ENCODE measurements around the gene DDHD1. TPM values are rescaled to one million over a fixed set of nuclear protein-coding genes. Genes with fewer than 3 reads are reported as not detected.

The DDHD1 gene
- total RNA-seq, 1 donor from 2014 or later = 6.7 TPM

DNA sequence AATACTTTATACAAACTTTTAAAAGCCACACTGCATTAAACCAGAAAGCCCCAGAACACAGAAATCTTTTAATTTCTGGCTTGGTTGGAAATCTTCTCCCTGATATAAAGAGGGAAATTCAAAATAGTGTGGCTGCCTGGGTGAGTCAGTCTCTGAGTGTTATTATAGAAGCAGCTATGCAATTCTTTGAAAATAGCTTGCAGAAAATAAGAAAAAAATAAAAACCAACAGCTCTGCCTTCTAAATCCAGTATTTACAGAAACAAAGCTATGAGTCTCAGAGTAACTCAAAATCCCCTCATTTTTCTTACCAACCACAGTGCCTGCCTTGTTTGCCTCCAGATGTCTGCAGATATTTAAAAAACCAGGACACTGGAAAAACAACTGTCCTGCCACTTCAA, 133.7 kb downstream of the DDHD1 start:
- H3K27me3 ChIP-seq (ENCODE audit: low read depth) = no peaks in the 10 kb centered on the region
- no peaks in the 10 kb centered on the region for H3K36me3 ChIP-seq
- intact Hi-C loops (cut with micrococcal nuclease) = no loop called here
- DNase-seq = no peak
- no peak overlapping the region for H3K4me3 ChIP-seq
- TF ChIP-seq, protein P1, sequence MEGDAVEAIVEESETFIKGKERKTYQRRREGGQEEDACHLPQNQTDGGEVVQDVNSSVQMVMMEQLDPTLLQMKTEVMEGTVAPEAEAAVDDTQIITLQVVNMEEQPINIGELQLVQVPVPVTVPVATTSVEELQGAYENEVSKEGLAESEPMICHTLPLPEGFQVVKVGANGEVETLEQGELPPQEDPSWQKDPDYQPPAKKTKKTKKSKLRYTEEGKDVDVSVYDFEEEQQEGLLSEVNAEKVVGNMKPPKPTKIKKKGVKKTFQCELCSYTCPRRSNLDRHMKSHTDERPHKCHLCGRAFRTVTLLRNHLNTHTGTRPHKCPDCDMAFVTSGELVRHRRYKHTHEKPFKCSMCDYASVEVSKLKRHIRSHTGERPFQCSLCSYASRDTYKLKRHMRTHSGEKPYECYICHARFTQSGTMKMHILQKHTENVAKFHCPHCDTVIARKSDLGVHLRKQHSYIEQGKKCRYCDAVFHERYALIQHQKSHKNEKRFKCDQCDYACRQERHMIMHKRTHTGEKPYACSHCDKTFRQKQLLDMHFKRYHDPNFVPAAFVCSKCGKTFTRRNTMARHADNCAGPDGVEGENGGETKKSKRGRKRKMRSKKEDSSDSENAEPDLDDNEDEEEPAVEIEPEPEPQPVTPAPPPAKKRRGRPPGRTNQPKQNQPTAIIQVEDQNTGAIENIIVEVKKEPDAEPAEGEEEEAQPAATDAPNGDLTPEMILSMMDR (IDR thresholded peaks at IDR 0.05; ENCODE audit: borderline replicate concordance) = no peak
- H3K4me1 ChIP-seq = peaks cover 8% of the 10 kb centered on the region
- no peaks in the 10 kb centered on the region for H3K9me3 ChIP-seq (replicated peaks)
- no peak overlapping the region for H3K27ac ChIP-seq (replicated peaks)

DNA sequence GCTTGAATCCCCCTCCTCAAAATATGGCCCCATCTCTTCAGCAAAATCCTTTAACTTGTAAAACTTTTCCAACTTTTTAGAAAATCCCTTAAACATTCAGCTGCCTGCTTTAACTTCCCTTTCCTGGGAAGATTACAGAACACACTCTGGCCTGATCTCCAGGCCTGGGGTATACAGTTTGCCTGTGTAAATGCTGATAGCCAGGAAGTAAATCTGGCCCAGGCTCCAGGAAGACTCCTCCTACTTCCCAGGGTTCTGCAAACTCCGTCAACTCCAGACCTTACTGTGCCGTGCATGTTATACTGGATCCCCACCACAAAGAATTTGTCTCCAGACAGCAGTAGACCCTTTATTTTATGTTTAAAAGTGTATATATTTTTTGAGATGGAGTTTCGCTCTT, 135.3 kb downstream of the DDHD1 start:
- H3K36me3 ChIP-seq = no peaks in the 10 kb centered on the region
- H3K27ac ChIP-seq (replicated peaks) = peak overlapping the region; percentile 69
- H3K9me3 ChIP-seq (replicated peaks) = no peaks in the 10 kb centered on the region
- TF ChIP-seq, protein P1 (IDR thresholded peaks at IDR 0.05; ENCODE audit: borderline replicate concordance) = peak; percentile 11
- DNase-seq = no peak
- intact Hi-C loops (cut with micrococcal nuclease) = no loop called here
- H3K4me1 ChIP-seq = peaks cover 8% of the 10 kb centered on the region
- H3K27me3 ChIP-seq (ENCODE audit: low read depth) = no peaks in the 10 kb centered on the region
- H3K4me3 ChIP-seq = no peak overlapping the region

DNA sequence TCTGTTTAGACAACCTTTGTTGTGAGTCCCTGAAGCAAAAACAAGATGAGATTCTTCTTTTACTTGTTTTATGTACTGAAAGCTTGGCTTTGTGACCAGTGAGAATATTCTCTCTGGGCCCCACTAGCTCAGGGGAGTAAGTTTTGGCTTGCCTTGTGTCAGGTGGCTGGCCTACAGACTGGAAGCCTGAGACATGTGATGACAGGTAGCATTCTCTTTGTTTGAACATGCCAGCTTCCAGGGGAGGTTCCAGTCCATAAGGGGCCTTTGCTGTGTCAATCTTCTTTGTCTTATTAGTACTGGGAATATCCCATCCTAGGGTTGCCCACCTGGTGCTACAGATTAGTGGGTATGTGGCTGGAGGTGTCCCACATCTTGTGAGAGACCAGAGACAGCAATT, 136.2 kb downstream of the DDHD1 start:
- TF ChIP-seq, protein P1 (IDR thresholded peaks at IDR 0.05; ENCODE audit: borderline replicate concordance) = no peak
- Histone ChIP-seq H3K4me3 (no peak overlapping the region), H3K4me1 (peaks cover 8% of the 10 kb centered on the region), H3K27me3 (ENCODE audit: low read depth) (no peaks in the 10 kb centered on the region), H3K27ac (replicated peaks) (peak overlapping the region; percentile 69), H3K36me3 (no peaks in the 10 kb centered on the region), H3K9me3 (replicated peaks) (no peaks in the 10 kb centered on the region)
- no peak for DNase-seq
- intact Hi-C loops (cut with micrococcal nuclease) = no loop called here

DNA sequence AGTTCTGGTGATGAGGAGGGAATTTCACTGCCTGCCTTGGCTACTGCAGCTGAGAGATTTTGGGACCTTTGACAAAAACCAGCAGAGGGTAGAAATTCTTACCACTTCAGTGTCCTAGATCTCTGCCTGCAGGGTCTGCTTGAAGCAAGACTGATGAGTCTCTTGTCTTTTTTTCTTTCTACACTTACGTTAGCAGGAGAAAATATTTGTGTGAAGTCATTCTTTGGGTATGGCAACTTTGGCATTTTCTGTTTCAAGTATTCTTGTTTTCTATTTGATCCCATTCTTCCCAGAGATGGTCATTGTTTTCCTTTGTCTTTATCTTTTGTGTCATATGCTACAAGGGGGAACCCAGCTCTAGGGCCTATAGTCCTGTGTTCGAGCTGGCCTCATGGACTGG, 136.6 kb downstream of the DDHD1 start:
- peaks cover 9% of the 10 kb centered on the region for H3K4me1 ChIP-seq
- H3K27ac ChIP-seq (replicated peaks) = peak overlapping the region; percentile 69
- no peak for DNase-seq
- no peaks in the 10 kb centered on the region for H3K36me3 ChIP-seq
- no peaks in the 10 kb centered on the region for H3K9me3 ChIP-seq (replicated peaks)
- TF ChIP-seq, protein P1 (IDR thresholded peaks at IDR 0.05; ENCODE audit: borderline replicate concordance) = no peak
- no peaks in the 10 kb centered on the region for H3K27me3 ChIP-seq (ENCODE audit: low read depth)
- intact Hi-C loops (cut with micrococcal nuclease) = no loop called here
- H3K4me3 ChIP-seq = no peak overlapping the region

DNA sequence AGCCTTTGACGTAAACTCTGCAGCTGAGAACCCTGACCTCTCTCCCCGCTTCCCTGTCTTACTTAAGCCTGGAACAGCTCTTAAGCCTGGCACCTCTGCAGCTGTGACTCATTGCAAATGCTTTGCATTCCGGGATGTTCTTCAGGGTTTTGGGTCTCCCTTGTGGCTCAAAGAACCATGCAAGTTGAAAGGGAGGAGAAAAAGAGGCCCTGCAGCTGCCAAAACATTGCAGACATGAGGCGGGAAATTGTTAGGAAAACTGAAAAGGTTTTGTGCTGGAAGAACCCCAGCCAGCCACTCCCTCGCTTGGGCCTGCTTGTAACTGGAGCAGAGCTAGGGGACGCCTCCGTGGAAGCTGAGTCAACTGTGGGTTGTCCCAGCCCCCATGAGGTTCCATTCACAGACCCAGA, 142.1 kb downstream of the DDHD1 start:
- peak; percentile 76 for DNase-seq
- Histone ChIP-seq H3K27me3 (ENCODE audit: low read depth) (no peaks in the 10 kb centered on the region), H3K4me1 (peaks cover 21% of the 10 kb centered on the region), H3K9me3 (replicated peaks) (no peaks in the 10 kb centered on the region), H3K4me3 (no peak overlapping the region), H3K36me3 (no peaks in the 10 kb centered on the region), H3K27ac (replicated peaks) (peak overlapping the region; percentile 38)
- intact Hi-C loops (cut with micrococcal nuclease) = no loop called here
- TF ChIP-seq, protein P1 (IDR thresholded peaks at IDR 0.05; ENCODE audit: borderline replicate concordance) = no peak

Measured in left ventricle myocardium inferior (tissue), 1 donor.